COLO668 (cell line): ENCODE results near the gene KICS2.

Source experiments
- DNase-seq: peaks from one replicate; lab custom pipeline; 2025; ENCODE audit not compliant: unreplicated experiment; lab: John Stamatoyannopoulos, UW

The KICS2 gene

GRCh38 chr12:64222009-64222765 is at the start of gene KICS2:
Gene KICS2 (minus strand): TSS chr12:64222296. CDS start chr12:64222237, 59 bp downstream.
- peak; percentile 98 for DNase-seq

GRCh38 chr12:64270411-64270810 is 48.3 kb upstream of the KICS2 start:
- no peak for DNase-seq

- DNase-seq: no peak
These were observed 47.1 kb upstream of the KICS2 start for GRCh38 chr12:64269161-64269560.

GRCh38 chr12:64268409-64268808 is 46.3 kb upstream of the KICS2 start:
- DNase-seq: no peak

- DNase-seq: no peak
These were observed 43.7 kb upstream of the KICS2 start for GRCh38 chr12:64265839-64266238.

GRCh38 chr12:64261813-64262212 is 39.7 kb upstream of the KICS2 start:
- DNase-seq: no peak

GRCh38 chr12:64258576-64258975 is 36.5 kb upstream of the KICS2 start:
- peak; percentile 23 for DNase-seq

- no peak for DNase-seq
These were observed 34.2 kb upstream of the KICS2 start for GRCh38 chr12:64256166-64256800.

GRCh38 chr12:64255249-64255648 is 33.2 kb upstream of the KICS2 start:
- DNase-seq: no peak

GRCh38 chr12:64253356-64253755 is 31.3 kb upstream of the KICS2 start:
- DNase-seq: no peak

GRCh38 chr12:64252681-64253080 is 30.6 kb upstream of the KICS2 start:
- no peak for DNase-seq

- no peak for DNase-seq
These were observed 21.7 kb upstream of the KICS2 start for GRCh38 chr12:64243809-64244208.

GRCh38 chr12:64240781-64241180 is 18.7 kb upstream of the KICS2 start:
- DNase-seq: no peak

GRCh38 chr12:64237382-64237781 is 15.3 kb upstream of the KICS2 start:
- DNase-seq: no peak

GRCh38 chr12:64236549-64236948 is 14.5 kb upstream of the KICS2 start:
- no peak for DNase-seq

GRCh38 chr12:64232196-64232595 is 10.1 kb upstream of the KICS2 start:
- DNase-seq: no peak

GRCh38 chr12:64229796-64230195 is 7.7 kb upstream of the KICS2 start:
- no peak for DNase-seq

- no peak for DNase-seq
These were observed 7.1 kb upstream of the KICS2 start for GRCh38 chr12:64229240-64229639.

- DNase-seq: no peak
These were observed 3.5 kb upstream of the KICS2 start for GRCh38 chr12:64225626-64226025.

- peak; percentile 97 for DNase-seq
These were observed 466 bp downstream of the KICS2 start for GRCh38 chr12:64221651-64222008.

GRCh38 chr12:64220046-64220445 is 2.0 kb downstream of the KICS2 start:
- DNase-seq: no peak

- no peak for DNase-seq
These were observed 3.0 kb downstream of the KICS2 start for GRCh38 chr12:64219145-64219544.

GRCh38 chr12:64218597-64218996 is 3.5 kb downstream of the KICS2 start:
- no peak for DNase-seq
